C1 segment of cervical spinal cord (tissue), 14 donors: Measurements from ENCODE around the gene KRABD2.
"Not testable (repeated sequence)": the region's sequence is repeated elsewhere in the genome, so short reads cannot be mapped to it uniquely, and the experiment has no call there.

Experiments
- DNase-seq, 14 donors: peaks; one replicate each; lab custom pipeline; 2025; lab: John Stamatoyannopoulos, UW

The KRABD2 gene

DNA sequence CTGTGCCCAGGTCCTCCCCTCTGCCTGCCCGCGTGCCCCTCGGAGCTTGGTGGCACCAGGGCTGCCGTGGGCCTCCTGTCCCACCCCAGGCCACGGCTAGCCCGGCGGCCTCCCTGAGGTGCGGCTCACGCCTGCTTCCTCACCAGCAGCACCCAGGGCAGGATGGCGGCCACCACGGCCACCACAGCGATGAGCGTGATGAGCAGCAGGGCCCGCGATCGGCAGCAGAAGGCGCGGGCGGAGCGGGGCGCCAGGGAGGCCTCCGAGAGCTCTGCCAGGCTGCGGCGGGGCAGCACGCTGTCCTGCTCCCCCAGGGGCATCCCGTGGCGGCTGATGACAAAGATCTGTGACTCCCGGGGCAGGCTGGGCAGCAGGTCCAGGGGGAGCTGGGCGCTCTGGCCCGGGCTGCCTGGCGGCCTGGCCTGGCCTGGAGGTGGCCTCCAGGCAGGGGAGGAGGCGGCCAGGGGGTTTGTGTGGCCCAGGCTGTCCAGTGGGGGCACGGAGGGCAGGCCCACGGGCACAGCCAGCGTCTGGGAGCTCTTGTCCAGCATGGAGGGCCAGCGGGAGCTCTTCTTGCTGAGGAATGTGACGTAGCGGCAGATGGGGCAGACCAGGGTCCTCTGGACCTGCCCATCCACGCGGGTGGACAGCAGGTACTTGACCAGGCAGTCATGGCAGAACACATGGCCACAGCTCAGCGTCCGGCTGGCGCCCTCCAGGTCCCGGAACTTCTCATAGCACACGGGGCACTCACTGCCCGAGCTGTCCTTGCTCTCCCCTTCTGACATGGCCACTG is 16.4 kb upstream of the KRABD2 start:
- no peak for DNase-seq

DNA sequence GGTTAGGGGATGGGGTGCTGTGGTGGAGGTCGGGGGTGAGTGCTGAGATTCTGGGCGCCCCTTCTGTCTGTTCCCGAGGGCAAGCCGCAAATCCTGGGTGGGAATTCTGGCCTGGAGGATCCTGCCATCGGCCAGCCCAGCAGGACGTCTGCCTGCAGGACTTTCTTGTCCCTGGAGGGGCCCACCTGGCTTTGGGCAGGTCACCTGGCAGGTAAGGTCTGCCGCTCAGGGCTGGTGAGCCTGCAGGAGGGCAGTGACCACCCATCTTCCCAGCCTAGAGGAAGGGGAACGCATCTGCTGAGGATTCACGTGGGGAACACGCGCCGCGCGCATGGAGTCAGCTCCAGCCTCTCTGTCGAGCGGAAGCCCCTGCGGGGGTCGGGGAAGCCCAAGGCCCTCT is 15.8 kb upstream of the KRABD2 start:
- DNase-seq = no peak

DNA sequence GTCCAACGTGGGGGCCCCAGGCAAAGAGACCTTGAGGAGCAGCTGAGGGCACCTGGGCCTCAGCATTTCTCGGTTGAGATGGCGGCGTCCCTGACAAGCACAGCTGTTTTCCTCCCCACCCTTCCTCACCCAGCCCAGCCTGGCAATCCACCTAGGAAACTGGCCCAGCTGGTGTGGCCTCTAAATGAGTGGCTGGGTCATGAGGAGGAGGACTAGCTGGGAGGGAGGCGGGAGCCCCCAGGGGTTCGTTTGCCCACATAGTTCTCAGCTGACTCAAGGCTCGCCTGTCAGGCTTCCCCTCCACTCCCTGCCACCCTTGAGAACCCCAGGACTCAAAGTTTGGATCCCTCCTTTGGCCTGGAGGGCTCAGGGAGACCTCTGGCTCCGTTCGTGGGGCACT is 15.2 kb upstream of the KRABD2 start:
- DNase-seq = no peak

DNA sequence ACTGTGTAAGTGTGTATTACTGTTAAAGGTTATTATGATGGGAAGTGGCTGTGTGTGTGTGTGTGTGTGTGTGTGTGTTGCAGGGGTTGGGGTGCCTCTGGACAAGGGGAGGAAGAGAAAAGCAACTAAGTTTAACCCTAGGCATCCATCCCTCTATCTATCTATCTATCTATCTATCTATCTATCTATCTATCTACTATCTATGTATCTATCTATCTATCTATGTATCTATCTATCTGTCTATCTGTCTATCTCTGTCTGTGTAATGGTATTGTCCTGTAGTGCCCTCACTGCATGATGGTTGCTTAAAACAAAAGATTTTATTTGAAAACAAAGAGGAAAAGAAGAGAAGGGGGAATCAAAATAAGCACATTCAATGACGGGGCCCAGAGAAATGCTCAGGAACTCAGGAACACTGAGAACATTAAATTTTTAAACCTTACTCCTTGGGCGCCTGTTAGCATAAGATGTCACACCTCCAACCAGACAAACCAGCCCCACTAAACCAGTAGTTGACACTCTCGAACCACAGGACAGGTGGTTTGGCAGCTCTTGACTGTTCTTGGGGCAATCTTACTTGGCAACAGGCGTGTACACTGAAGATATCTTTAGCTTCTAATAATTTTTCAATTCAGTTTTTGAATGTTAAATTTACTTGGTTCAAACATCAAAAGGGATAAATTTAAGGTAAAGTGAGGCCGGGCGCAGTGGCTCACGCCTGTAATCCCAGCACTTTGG is 11.6 kb upstream of the KRABD2 start:
- no peak for DNase-seq

DNA sequence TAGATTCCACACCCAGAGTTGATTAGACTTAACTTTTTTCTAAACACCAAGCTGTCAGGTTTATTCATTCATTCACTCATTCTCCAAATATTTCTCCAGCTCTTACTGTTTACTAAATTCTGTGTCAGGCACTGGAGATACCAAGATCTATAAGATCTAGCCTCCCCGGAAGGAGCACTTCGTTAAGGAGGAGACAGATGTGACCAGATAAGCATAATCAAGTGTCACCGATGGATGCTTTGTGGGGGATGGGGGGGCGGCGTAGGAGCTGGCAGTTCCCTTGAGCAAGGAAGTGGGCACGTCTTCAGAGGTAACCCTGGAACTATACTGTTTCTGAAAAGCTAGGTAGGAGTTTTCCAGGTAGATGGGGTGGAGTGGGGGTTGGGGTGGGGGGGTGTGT is 10.3 kb upstream of the KRABD2 start:
- DNase-seq = no peak

DNA sequence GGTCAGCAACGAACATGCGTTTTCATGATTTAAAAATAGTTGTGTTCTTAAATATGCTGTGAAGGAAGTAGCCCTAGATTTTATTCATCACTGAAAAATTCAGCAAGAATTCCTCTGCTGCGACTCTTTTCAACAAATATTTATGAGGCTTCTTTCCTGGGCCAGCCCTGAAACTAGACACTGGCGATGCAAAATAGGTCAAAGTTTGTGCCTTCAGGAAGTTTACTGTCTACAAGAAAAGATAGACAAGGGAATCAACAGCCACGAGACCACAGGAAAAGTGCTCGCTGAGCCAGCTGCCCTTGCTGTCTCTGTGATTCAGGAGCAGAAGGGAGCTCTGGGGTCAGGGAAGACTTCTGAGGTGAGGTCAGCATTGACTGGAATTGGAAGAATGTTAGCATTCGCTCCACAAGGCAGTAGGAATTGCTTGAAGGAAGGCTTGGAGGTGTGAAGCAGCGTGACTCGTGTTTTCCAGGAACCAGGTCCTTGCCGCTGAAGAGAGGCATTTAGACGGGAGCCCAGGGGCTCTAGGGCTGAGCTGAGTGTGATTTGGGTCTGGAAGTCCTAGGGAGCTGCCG is 8.4 kb upstream of the KRABD2 start:
- no peak for DNase-seq

DNA sequence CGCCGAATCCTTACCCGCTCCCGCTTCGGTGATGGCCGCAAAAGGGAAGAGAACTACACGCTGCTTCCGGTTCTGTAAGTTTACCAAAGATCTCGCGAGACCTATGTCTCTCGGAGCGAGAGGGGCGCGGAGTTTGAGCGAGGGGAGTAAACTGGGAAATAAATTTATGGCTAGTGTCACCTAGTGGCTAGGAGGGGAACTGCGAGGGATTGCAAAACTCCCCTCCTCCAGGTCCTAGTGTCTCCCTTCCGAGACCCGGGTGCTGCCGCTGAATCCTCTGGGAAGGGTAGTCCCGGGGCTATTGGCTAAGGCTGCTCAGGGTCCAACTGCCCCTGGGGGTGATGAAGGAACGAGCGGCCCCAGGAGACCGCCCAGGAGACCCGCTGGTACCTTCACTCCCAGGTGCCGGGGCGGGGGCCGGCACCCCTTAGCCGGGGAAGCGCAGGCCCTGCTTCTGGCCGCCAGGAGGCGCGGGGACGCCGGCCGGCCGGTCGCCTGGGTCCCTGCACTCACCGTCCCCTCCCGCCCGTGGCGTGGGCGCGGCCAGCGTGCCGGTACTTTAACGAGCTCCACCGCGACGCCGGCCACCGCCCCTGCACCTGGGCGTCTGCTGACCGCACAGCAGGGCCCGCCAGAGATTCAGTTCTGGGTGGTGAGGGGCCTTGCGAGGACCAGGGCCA is 6.8 kb upstream of the KRABD2 start, which contains the start of gene RPL26:
RPL26 (minus strand) TSS at position 51 of the 680 bp plus-strand sequence. CDS start 883 bp downstream, outside the sequence.
- DNase-seq = peak; percentile 78 to 98 (median 94)

DNA sequence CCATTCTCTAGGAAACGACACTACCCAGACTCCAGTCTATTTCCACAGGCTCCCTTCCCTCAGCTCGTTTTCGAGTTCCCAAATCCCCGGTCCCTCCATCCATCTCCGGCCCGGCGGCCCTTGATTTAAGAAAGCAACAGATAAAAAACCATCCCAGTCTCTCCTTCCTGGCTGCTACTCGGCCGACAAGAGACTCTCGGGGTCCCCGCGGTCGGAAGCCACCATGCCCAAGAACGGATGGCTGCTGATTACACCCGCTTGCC is 6.3 kb upstream of the KRABD2 start:
- no peak for DNase-seq

DNA sequence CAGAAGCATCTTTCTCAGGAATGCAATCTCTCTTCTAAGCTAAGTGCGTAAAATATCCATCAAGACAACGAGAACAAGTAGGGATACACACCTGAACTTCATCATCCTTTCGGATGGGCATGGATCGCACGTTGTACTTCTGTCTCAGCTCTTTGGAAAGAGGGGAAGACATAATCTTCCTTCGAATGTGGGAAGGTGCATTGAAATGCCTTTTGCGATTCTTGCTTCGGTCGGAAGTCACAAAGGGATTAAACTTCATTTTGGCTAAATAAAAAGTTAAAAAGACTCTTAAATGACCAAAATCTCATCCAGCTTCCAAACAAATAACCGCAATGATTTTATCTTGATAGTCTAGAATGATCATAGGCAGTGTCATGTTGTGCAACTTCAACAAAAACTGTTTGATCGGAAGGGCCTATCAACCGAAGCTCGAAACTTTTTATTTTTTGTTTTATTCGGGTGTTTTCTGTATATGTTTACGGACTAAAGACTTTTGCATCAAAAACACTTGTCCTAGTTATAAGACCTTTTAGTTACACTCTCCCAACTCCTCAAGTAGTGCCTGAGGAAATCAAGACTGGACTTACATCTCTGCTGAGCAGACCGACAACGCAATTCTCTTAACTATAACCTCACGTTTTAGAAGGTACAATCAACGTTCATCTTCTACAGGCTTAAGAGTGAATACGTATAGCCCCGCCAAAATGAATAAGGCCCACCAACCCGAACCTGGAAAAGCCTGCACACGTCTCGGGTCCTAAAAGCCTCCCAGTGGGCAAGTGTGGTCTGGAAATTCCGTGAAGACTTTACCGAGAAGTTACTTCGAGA is 5.8 kb upstream of the KRABD2 start:
- no peak for DNase-seq

DNA sequence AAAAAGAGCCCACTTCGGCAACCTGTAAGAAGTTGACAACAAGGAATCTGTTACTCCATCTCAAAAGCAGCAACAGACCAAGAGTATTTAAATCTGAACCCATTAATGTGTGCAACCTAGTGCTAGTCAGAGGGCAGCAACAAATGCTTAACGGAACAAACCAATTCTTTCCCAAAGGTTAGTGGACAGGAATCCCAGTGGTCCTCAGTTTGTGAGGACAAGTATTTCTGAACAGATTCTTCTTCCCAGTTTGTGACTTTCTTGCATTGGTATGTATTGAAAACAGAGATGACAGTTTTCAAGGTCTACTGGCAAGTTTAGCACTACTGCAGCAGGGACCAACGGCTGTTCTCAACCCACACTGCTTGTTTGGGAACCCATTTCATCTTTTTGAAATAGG is 3.5 kb upstream of the KRABD2 start:
- DNase-seq = no peak

DNA sequence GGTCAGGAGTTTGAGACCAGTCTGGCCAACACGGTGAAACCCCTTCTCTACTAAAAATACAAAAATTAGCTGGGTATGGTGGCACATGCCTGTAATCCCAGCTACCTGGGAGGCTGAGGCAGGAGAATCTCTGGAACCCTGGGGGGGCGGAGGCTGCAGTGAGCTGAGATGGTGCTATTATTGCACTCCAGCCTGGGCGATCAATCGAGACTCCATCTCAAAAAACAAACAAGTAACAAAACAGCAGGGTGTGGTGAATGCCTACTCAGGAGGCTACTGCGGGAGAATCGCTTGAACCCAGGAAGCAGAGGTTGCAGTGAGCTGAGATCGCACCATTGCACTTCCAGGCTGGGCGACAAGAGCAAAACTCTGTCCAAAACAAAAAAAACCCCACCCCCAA is 1.6 kb upstream of the KRABD2 start:
- DNase-seq = not testable (repeated sequence)

DNA sequence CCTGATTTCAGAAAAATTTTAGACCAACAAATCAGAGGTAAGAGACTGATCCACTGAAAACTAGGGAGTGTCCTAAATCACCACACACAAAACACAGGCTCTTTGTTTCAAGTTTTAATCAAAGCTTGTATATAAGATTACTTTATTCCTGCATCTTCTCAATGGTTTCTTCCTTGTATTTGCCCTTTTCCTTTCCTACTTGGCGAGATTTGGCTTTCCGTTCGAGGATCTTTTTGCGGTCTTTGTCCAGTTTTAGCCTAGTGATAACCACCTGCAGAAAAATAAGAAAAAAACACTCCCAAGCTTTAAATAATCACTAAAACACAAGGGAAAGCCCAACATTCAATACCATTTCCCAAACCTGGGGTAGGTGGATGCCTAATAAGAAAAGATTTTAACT is 918 bp upstream of the KRABD2 start:
- DNase-seq = no peak

DNA sequence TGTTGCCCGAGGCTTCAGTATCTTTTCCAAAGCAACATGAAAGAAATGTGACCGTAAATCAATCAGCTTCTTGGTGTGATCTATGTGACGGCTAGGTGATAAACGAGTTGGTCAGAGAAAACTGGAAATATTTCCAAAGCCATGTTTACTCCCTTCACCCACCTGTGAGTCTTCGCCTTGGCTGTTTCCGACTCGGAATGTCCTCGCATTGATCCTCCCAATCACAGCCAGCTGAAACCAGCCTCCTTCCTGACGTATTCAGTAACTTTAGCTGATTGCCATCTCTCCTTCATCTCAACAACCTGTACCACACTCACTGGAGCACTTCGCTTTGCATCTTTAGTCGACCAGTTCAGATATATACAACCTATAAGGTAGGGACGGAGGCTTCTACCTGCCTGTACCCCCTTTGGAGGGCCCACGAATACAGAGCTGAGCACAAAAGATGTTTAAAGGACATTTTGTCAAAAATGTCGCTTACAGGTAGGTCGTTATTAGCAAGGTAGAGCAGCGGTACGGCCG is 705 bp downstream of the KRABD2 start:
- peak in 3 of 14 donors; percentile 6 to 64 (median 38) for DNase-seq

DNA sequence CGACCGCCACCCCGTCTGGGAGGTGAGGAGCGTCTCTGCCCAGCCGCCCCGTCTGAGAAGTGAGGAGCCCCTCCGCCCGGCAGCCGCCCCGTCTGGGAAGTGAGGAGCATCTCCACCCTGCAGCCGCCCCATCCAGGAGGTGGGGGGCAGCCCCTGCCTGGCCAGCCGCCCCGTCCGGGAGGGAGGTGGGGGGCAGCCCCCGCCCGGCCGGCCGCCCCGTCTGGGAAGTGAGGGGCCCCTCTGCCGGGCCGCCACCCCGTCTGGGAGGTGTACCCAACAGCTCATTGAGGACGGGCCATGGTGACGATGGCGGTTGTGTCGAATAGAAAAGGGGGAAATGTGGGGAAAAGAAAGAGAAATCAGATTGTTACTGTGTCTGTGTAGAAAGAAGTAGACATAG is 2.6 kb downstream of the KRABD2 start:
- DNase-seq = not testable (repeated sequence)

DNA sequence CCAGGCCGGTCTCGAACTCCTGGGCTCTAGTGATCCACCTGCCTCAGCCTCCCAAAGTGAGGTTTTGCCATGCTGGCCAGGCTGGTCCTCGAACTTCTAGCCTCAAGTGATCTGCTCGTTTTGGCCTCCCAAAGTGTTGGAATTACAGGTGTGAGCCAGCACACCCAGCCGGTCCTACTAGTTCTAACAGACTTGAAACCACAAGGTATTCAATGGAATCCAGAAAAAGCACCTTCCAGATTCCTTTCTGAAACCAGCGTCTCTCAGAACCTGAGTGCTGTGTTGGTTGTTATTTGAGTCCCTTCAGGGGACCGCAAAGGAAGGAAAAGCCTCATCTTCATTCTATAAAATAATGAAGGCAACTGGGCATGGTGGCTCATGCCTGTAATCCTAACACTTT is 4.1 kb downstream of the KRABD2 start:
- no peak for DNase-seq

DNA sequence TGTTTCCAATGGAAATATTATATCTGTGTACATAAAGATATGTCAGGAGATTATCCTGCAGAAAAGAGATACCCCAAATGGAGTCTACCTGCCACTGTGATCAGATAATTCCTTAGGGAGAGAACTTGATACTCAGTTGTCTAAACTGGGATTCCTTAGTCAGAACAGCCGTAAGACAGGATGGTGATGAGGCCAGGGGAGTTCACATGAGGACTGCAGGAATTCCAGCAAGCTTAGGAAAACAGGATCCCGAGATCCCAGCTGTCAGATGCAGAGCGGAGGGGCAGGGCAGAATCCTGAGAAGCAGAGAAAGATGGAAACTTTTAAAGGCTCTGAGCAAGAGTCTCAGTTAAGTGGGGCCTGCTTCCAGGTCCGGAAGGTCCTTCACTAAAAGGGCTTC is 4.7 kb downstream of the KRABD2 start:
- DNase-seq = no peak

DNA sequence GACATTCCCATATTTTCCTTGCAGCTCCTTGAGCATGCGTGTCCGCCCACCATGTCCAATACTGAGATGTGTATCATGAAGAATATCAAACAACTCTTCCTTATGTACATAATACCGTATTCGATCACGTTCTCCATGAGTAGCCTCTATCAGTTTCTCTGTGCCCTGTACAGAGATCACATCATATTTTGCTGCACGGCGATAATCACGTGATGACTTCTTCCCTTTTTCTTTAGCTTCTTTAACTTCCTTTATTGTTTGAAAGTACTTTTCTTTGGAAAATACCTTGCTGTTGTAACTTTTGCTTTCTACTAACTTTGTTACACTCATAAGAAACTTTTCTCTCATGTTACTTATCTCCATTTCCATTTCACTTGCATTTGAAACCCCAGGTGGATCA is 6.6 kb downstream of the KRABD2 start:
- DNase-seq = no peak

DNA sequence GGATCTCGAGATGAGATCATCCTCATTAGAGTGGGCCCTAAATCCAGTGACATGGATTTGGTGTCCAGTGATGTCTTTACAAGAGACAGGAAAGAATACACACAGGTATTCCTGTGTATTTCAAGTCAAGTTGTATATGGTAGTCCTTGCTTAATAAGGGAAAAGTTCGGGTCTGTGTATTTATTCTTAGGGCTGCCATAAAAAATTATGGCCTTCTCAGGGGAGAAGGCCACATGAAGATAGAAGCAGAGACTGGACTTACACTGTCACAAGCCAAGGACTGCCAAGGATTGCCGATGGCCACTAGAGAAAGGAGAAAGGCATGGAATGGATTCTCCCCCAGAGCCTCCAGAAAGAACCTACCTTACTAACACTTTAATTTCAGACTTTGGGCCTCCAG is 8.3 kb downstream of the KRABD2 start:
- no peak for DNase-seq

DNA sequence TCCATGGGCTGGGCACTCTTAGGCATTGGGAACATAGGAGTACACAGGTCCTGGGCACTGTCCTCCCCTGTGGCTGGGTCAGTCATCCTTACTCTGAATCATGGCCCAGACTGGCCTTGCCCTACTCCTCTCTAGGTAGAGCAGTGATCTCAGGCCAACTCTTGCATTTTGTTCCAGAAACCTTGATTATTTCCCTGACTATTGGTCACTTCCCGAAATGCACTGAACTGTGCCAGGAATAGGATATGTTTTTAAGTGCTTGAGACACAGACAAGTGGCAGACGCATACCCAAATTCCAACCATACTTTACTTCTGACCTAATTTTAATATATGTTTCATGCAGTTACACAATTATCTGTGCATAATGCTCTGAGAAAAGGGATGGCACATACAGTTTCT is 10.3 kb downstream of the KRABD2 start:
- DNase-seq = peak in 1 of 14 donors; percentile 25

DNA sequence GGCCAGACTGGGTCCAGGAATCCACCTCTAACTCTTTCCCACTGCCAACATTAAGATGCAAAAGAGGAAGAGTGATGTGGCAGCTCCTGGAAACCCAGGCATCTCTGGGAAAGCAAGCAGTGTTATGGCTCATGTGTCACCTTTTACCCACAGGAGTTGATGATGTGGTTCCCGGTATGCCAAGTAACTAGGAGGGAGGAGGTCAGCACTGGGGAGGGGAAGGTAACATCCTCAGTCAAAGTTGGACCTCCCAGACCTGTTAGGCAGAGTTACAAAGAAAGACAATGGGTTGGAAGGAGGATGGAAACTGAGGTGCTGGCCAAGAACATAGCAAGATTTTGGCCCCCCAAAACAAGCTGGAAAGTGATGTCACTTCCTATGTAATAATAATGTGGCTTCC is 11.4 kb downstream of the KRABD2 start:
- DNase-seq = peak in 1 of 14 donors; percentile 20

DNA sequence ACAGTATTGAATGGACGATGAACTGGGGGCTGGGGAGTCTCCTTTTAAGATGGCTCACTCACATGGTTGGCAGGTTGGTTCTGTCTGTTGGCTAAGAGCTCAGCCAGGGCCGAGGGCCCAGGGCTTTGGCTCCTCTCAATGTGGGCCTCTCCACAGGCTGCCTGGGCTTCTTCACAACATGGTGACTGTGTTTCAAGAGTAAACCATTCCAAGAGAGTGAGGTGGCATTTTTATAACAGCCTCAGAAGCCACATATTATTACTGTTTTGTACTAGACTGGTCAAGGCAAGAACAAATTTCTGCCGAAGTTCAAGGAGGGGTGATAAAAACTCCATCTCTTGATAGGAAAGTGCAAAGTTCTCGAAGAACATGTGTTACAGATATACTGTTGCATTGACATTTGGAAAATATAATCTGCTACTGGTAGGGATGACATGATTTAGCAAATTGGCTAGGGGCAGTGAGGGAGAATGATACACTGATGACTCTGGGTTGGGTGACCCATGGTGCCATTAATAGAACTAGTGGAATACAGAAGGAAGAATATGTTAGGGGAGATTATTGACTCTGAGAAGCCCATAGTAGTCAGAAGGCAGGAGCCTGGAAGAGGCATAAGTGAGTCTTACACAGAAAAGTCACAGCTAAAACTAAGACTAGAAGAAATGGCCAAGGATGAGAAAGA is 13.7 kb downstream of the KRABD2 start:
- DNase-seq = peak in 3 of 14 donors; percentile 7 to 35 (median 20)
